Amniotic stem cell (primary cell): Measurements from ENCODE around the gene NFIC.
"Not testable (repeated sequence)": the region's sequence is repeated elsewhere in the genome, so short reads cannot be mapped to it uniquely, and the experiment has no call there.

Source experiments
- DNase-seq: peaks from one replicate; lab custom pipeline; 2025; lab: John Stamatoyannopoulos, UW

NFIC gene

DNA sequence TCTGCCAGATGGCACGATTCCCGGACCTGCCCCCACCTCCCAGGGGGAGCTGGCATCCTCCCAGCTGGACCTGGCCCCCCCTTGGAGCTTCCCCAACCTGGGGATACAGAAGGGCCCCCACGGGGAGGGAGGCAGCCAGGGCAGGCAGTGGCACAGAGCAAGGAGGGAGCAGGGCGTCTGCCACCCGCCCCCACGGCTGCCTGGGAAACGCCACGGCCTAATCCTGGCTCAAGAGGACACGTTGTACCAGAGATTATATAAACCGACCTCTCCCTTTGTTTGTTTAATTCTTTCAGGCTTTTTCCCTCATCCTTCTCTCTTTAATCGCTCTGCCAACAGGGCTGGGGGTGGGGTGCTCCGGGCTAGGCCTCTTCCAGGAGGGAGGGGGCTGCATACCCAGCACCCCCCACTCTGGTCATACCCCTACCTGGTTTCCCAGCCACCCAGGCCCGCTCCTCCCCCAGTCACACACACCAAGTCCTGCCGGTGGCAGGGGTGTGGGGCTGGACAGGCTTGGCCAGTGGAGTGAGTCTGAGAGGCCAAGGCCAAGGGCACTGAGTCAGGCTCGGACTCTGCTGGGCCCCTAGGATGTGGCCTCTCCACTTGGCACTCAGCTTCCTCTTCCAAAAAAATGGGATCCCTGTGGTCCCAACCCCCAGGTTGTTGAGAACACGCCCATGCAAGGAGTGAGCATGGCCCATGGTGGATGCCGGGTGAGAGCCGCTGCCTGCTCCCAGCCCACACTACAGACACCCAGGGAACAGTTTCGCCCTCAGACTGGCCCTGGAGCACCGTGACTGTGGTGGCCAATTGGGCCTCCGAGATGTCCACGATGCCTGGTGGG lies 29.5 kb upstream of the NFIC start:
- no peak for DNase-seq

DNA sequence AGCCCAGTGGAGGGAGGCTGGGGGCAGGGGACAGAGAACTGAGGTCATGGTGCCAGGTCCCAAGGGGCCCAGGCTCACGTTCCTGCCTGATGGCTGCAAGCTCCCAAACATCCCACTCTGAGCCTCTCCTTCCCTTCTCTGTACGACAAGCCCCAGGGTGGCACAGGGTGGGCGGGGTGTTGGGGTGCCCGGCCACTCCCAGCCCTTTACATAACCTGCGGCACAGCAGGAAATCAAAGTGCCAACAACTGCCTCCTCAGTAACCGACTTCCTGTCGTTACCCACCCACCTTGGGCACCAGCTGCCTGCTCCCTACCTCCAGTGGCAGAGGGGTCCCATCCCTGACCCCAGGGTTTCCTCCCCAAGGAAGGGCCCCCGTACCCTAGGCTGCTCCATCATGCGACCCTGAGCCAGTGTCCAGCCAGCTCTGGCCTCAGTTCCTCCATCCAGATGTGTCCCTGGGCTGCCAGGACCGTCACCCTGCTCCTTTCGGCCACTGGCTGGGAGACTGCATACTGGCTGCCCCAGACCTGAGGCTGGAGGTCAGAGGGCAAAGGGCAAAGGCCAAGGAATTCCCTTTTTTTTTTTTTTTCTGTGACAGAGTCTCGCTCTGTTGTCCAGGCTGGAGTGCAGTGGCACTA lies 27.7 kb upstream of the NFIC start:
- no peak for DNase-seq

DNA sequence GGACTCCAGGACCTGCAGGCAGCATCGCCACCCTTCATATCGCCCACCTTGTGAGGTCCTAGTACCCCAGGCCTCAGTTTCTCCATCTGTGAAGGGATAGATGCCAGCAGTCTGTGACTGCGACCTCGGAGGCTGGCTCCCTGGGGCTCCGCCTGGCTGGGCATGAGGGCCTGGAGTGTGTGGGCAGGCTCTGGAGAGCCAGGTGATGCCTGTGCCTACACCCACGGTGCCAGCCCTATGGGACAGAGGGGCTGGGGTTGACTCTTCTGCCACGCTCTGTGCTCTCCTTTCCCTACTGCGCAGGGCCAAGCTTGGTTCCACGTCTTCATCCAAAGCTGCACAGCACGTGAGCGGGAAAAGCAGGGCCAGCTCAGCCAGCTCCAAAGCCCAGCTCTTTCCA lies 26.0 kb upstream of the NFIC start:
- DNase-seq, result no peak

DNA sequence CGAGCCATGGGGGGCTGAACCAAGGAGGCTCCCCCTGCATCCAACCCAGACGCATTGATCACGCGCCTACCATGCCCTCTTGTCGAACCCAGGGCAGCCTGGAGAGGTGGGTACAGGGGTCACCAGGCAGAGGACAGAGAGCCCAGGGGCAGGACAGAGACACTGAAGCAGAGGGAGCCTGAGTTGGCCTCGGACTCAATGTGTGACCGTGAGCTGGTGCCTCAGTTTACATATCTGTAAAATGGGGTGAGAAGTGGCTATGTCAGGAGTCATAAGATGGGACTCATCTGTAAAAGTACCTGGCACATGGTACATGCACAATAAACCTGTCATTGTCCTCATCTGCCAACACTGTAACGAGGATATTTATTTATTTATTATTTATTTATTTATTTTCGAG lies 24.1 kb upstream of the NFIC start:
- DNase-seq, result no peak

DNA sequence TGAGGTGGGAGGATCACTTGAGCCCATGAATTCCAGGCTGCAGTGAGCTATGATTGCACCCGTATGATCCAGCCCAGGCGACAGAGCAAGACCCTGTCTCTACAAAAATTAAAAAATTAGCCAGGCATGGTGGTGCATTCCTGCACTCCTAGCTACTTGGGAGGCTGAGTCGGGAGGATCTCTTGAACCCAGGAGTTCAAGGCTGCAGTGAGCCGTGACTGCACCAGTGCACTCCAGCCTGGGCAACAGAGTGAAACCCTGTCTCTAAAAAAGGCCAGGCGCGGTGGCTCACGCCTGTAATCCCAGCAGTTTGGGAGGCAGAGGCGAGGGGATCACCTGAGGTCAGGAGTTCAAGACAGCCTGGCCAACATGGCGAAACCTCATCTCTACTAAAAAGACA lies 23.4 kb upstream of the NFIC start:
- not testable (repeated sequence) for DNase-seq

DNA sequence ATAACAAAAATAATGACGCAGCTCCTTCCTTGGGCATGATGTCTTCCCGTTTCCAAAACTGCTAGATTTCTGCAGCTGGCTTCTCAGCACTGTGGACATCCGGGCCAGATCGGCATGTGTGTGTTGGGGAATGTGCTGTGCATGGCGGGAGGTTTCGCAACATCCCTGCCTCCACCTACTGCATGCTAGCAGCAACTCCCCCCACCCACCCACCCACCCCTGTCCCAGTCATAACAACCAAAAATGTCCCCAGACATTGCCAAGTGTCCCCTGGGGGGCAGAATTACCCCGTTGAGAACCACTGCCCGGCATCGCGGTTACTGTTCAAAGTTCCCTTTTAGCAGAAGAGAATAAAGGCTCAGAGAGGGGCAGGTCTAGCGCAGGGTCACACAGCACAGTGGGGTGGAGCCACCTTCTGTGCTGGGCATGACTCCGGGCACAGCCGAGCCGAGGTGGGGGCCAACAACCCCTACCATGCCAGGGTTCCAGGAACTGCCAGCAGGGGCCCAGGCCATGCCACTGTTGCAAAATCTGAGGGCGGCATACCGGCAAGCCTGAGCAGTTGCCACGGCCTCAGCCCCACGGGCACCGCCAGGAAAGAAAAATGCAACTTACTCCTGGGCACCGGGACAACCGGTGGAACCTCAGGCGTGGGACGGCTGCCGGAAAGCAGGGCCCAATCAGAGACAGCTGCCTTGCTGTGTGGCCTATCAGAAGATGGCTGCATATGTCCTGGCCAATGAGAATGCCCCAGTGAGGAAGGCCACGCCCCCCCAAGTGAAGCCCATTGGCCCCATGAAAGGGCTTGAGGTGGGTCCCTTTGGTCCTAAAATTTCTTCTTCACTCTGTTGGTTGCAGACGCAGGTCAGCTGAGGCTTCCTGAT lies 22.5 kb upstream of the NFIC start:
- DNase-seq, result no peak

DNA sequence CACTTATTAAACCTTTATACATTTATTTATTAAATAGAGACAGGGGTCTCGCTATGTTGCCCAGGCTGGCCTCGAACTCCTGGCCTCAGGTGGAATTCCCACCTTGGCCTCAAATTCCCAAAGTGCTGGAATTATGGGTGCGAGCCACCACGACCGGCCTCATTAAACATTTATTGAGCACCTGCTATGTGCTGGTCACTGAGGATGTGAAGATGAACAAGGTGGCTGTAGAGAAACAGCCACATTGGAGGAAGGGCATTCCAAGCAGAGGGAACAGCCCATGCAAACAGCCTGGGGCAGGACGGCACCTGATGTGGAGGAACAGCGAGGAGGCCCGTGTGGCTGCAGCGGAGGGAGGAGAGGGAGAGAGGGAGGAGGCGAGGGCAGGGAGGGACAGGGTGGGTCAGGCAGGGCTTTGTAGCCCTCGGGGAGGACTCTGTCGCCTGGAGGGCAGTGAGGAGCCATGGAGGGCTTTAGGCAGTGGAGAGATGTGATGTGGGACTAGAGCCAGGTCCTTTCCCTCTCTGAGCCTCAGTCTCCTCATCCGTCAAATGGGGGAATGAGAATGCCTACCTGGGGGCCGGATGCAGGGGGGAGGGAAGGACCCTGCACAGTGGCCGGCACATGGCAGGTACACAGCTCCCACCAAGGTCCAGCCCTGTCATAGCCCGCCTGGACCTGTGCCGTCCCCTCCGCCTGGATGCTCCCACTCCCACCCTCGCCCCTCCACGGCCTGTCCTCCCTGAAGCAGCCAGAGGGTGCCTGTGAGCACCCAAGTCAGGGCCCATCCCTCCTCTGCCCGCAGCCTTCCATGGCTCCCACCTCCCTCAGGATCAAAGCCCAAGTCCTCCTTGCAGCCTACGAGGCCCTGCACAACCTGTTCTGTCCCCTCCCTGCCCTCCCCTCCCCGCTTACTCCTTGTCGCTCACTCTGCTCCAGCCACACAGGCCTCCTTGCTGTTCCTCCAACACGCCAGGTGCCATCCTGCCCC lies 21.5 kb upstream of the NFIC start:
- DNase-seq, result no peak

DNA sequence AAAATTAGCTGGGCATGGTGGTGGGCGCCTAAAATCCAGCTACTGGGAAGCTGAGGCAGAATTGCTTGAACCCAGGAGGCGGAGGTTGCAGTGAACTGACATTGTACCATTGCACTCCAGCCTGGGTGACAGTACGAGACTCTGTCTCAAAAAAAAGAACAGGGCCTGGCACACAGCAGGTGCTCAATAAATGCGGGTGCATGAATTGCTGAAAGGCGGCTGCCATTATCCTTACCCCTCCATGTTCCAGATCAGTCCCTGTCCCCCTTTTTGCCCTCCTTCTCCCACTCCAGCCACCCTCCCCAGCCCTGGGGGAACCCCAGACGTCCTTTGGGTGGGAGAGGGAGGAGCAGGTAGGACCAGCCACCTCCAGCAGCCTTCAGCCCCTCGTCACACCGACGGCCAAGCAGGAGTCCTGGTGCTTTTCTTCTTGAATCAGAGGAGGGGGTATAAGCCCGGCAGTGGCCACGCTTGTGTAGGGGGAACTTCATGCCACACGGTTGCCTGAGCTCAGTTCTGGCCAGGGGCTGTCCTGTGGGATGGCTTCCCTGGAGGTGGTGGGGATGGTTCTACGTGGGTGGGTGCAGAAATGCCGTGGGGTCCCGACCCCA lies 20.4 kb upstream of the NFIC start:
- DNase-seq, result no peak

DNA sequence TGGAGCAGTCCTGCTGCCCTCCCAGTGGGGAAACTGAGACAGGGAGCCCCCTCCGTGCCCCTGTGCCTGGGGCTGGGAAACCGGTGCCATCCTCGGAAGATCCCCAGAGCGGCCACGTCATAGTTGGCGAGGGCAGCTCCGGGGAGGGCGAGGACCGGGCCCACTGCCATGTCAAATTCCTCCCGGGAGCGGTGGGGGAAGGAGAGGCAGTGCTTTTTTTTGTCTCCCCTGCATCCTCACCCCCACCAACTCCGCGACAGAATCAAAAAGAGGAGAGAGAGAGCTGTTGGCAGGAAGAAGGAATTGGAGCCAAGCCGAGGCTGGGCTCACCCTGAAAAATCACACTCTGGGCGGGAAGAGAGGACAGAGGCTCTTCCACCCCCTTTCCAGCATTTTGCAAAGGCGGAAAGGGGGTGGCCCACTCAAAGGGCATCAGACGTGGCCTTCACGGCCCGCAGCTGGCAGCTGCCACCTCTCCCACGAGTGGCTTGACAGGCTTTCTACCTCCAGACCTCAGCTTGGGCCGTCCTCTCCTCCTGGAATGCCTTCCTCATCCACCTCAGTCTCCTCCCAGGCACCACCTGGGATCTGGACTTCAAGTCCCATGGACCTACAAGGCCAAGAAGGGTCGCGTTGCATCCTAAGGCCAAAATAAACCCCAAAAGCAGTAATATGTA lies 19.6 kb upstream of the NFIC start:
- DNase-seq, result no peak

DNA sequence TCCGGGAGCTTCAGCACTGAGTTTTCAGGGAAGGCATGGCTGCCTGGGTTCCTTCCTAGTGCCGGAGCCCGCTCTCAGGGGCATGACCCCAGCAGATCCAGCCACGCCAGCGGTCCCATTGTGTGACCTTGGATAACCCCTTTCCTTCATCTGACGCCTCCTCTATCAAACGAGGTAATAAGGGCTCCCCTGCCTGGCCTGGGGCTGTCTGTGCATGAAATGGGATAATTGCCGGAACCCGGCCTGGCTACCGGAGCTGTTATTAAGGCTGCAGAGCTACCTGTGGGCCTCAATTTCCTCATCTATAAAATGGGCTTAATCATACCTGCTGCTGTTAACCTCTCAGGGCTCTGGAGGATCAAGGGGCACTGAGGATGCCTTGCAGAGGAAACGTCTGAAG lies 18.3 kb upstream of the NFIC start:
- DNase-seq, result no peak

DNA sequence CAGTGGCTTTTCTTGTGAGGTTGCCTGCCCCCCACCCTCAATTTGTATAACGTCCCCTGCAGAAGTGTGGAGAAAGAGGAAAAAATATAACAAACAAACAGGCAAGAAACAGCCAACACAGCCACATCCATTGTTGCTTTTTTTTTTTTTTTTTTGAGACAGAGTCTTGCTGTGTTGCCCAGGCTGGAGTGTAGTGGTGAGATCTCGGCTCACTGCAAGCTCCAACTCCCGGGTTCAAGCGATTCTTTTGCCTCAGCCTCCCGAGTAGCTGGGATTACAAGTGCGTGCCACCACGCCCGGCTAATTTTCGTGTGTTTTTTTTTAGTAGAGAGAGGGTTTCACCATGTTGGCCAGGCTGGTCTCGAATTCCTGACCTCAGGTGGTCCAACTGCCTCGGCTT lies 17.9 kb upstream of the NFIC start:
- DNase-seq, result not testable (repeated sequence)

DNA sequence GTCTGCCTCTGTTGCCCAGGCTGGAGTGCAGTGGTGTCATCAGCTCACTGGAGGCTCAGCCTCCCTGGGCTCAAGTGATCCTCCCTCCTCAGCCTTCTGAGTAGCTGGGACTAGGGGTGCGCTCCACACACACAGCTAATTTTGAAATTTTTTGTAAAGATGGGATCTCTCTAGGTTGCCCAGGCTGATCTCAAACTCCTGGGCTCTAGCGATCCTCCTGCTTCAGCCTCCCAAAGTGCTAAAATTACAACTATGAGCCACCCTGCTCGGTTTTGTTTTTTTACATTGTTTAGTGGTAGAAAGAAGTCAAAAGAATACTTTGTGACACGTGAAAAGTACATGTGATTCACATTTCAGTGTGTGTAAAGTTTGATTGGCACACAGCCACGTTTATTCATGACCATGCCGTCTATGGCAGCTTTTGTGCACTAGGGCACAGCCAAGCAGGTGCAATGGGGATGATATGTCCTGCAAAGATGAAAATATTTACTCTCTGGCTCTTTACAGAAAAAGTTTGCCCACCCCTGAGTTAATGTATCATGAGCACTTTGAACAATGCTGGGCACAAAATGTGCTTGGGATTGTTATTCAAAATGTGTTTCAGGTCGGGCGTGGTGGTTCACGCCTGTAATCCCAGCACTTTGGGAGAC lies 16.2 kb upstream of the NFIC start:
- no peak for DNase-seq

DNA sequence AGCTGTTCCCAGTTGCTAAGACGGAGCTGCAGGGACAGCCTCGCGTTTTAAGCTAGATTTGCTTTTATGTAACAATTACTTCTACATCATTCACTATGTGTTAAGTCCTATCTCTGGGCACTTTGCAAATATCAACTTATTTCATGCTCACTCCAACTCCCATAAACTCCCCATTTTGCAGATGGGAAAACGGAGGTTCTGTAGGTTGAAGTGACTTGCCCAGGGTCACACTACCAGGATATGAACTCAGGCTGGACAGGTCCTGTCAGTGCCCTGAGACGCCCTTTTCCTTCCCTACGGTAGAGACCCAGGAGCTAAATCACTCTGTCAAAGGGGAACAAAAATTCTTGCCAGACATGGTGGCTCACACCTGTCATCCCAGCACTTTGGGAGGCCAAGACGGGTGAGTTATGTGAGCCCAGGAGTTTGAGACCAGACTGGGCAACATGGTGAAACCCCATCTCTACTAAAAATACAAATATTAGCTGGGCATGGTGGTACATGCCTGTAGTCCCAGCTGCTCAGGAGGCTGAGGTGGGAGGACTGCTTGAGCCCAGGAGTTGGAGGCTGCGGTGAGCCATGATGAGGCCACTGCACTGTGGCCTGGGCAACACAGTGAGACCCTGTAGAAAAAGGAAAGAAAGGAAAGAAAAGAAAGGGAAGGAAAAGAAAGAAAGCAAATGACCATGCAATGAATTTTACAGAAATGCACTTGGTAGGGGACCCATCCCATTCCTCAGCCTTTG lies 14.5 kb upstream of the NFIC start:
- no peak for DNase-seq

DNA sequence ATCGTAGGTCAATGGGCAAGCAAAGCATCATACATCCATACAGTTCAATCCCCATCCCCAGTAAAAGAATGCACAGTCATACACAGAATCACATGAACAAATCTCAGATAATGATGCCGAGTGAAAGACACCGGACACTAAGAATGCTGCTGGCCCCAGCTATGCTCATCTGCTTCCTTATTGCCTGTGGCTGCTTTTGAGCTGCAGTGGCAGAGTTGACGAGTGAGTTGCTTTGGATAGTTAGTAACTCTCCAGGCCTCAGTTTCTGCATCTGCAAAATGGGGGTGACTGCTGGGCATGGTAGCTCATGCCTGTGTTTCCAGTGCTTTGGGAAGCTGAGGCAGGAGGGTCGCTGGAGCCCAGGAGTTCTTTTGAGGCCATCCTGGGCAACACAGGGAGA lies 12.9 kb upstream of the NFIC start:
- DNase-seq, result no peak

DNA sequence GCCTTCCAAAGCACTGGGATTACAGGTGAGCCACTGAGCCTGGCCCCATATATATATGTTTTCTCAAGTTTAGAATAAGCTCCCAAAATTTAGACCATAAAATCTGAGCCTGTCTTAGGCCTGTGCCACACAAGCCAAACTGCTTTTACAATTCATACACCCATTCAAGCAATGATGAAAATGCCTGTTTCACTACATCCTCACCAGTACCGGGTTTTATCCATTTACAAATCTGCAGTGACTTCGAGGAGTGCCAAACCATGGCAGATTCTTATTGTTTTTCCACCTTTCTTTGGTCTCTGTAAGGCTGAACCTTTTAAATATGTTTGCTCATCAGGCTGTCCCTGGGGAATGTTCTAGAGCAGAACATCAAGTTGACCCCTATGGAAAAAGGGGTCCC lies 9.6 kb upstream of the NFIC start:
- DNase-seq, result no peak

DNA sequence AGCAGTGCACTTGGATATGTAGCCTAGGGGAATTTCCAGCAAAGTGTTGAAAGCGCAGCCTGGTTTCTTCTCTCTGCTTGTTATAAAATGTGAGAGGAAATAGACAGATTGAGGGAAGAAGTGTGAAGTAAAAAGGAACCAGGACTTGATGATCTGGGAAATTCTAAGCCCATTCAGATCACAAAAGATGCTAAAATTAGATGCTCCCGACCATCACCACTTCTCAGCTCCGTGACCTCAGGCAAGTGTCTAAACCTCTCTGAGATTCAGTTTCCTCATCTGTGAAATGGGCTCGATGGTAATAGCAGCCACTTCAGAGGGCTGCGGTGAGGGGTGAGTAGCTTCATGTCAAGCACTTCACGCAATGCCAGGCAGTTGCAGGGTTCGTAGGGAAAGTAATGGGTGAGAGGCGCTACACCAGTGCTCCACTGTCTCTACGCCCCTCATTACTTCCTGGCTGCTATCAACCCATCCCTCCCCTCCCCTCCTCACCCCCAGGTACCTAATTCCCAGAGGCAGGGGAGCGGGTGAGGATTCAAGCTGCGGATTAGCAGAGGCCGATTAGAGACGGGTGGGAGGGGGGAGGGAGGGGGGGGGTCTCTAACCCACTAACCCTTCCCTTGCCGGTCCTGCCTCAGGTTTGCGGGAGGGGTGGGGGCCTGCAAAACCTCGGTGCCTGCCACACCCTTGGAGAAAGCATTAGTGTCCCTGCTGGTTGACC lies 9.0 kb upstream of the NFIC start:
- DNase-seq, result no peak

DNA sequence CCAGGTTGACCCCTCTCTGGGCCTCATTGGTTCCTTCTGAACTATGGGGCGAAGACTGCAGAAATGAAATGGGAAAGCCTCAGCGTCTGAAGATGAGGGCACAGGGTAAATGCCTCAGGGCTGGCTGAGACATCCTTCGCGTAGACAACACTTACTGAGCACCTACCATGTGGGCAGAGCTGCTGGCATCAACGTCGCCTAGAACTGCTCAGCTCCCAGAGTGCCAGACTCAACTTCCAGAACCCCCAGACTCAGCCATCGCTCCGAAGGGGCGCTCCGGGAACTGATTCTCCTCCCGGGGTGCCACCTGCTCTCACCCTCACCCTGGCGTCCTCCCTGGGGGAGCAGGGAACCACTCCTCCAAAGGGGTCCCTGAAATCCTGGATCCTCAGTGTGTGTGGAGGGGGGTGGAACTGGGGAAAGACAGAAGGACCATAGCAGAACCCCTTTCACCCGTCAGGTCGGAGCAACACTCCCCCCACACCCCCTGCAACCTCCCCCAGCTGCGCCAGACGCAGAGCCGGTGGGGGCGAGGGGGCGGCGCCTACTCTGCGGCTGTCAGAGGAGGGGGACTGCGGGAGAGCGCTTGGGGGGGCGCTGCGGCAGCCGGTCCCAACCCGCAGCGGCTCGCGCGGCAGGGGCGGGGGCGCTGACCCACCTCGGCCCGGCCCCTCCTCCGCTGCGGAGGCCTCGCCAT lies 8.2 kb upstream of the NFIC start:
- DNase-seq, result no peak

DNA sequence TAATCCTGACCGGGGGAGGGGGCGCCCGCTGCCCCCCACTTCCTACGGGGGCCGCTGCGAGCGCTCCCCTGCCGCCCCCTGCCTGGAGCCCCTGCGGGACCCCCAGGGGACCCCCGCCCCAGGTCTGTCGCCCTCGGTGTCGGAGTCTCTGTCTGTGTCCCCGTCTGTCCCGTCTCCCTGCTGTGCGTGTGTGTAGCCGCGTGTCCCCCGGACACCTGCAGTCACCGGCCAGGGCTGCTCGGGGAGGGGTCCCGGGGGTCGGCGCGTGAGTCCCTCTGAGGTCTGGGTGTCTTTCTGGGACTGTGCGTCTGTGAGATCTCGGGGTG lies 7.7 kb upstream of the NFIC start:
- no peak for DNase-seq
